Heart left ventricle (tissue), 13 donors: ENCODE results near the gene EFNA5.

Experiments
- POLR2A ChIP-seq, 2 donors: fragments of 450-650 bp; IDR thresholded peaks; one replicate each; pipeline ENCODE4 v1.6.1; 2017; ENCODE audit warnings: antibody characterized with exemption in 2 of 2, mild to moderate bottlenecking in 2 of 2, moderate library complexity in 2 of 2
- TF ChIP-seq, protein P1 (sequence below), 12 donors: fragments of 200-600 bp; sonication (generic) in 4 of 12; IDR thresholded peaks; one replicate each; pipeline versions ENCODE4 v1.5.0 to v1.8.0; 2018 to 2022; ENCODE audit warnings: antibody characterized with exemption in 12 of 12, mild to moderate bottlenecking in 5 of 12
- donor health status: ischemic (EF 13 %, LVEDD 7.1; RV severe dilation, severe dysfunction).
- donor health status: DM: no; HTN: yes; CAD: no.
- donor health status: DM: no; HTN: no; CAD: no.
- donor health status: ischemic (EF 25% LVEDD 6.9; RV normal size, moderate dysfunction).
- donor health status: ischemic (EF 25% LVEDD 5.7; RV mildly dilated, moderate dysfunction).
- donor health status: ischemic (EF 35%, LVEDD 5.7; RV mildly dilated, moderate dysfunction).
- donor health status: nonischemic (EF 11% LVEDD 7.7; RV severe dilation, severe dysfunction).
- donor health status: DM: yes; HTN: yes; CAD: no.
- donor health status: PGD.
- donor health status: ischemic (EF 29% LVEDD 5.4; RV normal size, mild dysfunction).
- donor health status: nonischemic (EF 23%, LVEDD 6.1; RV moderate dilation, normal function).

DNA sequence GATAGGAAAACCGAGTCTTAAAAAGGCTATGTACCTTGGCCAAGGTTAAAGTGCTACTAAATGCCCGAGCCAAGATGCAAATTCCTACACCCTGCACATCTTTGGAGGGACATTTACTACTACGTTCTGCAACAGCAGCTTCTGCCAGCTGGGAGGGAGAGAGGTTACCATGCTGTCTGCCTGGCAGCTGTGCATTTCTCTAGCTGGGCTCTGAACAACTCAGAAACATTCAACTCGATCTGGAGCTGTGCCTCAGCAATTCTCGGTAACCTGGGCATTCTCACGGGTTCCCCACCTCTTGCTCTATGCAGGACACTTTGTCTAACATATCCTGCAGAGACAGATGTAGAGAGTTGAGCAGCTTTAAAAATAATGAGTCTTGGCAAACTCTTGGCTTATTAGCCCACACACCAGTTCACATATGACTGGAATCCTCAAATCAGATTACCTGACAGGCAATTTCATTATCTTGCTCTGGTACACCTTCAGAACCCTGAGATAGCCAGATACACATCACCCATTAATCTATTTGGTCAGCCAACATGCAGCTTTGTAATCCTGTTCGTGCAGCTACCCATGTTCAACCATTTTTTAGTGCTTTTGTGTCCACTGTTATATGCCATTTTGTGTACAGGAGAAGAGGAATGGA is 115.8 kb downstream of the EFNA5 start:
- no peak for TF ChIP-seq POLR2A (IDR thresholded peaks at IDR 0.05)
- TF ChIP-seq, protein P1, sequence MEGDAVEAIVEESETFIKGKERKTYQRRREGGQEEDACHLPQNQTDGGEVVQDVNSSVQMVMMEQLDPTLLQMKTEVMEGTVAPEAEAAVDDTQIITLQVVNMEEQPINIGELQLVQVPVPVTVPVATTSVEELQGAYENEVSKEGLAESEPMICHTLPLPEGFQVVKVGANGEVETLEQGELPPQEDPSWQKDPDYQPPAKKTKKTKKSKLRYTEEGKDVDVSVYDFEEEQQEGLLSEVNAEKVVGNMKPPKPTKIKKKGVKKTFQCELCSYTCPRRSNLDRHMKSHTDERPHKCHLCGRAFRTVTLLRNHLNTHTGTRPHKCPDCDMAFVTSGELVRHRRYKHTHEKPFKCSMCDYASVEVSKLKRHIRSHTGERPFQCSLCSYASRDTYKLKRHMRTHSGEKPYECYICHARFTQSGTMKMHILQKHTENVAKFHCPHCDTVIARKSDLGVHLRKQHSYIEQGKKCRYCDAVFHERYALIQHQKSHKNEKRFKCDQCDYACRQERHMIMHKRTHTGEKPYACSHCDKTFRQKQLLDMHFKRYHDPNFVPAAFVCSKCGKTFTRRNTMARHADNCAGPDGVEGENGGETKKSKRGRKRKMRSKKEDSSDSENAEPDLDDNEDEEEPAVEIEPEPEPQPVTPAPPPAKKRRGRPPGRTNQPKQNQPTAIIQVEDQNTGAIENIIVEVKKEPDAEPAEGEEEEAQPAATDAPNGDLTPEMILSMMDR (IDR thresholded peaks at IDR 0.05), result no peak
